ENCODE measurements around the gene LDLRAD4.

LDLRAD4 gene

GRCh38 chr18:13568443-13569392 lies 350.2 kb downstream of the LDLRAD4 start:
- Histone ChIP-seq H4K20me1 (ENCODE audit: insufficient read depth) (no peaks in the 10 kb centered on the region), H2AFZ (ENCODE audit: low read depth) (no peak overlapping the region), H3K4me3 (IDR thresholded peaks at IDR 0.05; ENCODE audit: insufficient read depth, low read depth, low read length) (no peak overlapping the region), H3K9ac (no peak overlapping the region), H3K27me3 (ENCODE audit: insufficient read depth, low read depth) (no peaks in the 10 kb centered on the region), H3K27ac (no peak overlapping the region), H3K4me2 (peak overlapping the region; percentile 26), H3K4me1 (ENCODE audit: low read depth, poor library complexity, severe bottlenecking) (peaks cover 33% of the 10 kb centered on the region), H3K36me3 (ENCODE audit: insufficient read depth) (no peaks in the 10 kb centered on the region), H3K79me2 (ENCODE audit: insufficient read depth, low read depth) (no peaks in the 10 kb centered on the region)
- no peak for TF ChIP-seq CTCF (conservative IDR thresholded peaks at IDR 0.05; ENCODE audit: low read depth, low read length)

GRCh38 chr18:13570216-13570615 lies 351.7 kb downstream of the LDLRAD4 start:
- H3K4me3 ChIP-seq (IDR thresholded peaks at IDR 0.05; ENCODE audit: insufficient read depth, low read depth, low read length) = no peak overlapping the region
- H3K79me2 ChIP-seq (ENCODE audit: insufficient read depth, low read depth) = no peaks in the 10 kb centered on the region
- no peak for TF ChIP-seq CTCF (conservative IDR thresholded peaks at IDR 0.05; ENCODE audit: low read depth, low read length)
- no peaks in the 10 kb centered on the region for H3K36me3 ChIP-seq (ENCODE audit: insufficient read depth)
- H3K9ac ChIP-seq = no peak overlapping the region
- H4K20me1 ChIP-seq (ENCODE audit: insufficient read depth) = no peaks in the 10 kb centered on the region
- peaks cover 33% of the 10 kb centered on the region for H3K4me1 ChIP-seq (ENCODE audit: low read depth, poor library complexity, severe bottlenecking)
- H3K27ac ChIP-seq = no peak overlapping the region
- H3K27me3 ChIP-seq (ENCODE audit: insufficient read depth, low read depth) = no peaks in the 10 kb centered on the region
- no peak overlapping the region for H2AFZ ChIP-seq (ENCODE audit: low read depth)
- H3K4me2 ChIP-seq = no peak overlapping the region

GRCh38 chr18:13570856-13571495 lies 352.4 kb downstream of the LDLRAD4 start:
- Histone ChIP-seq H3K27me3 (ENCODE audit: insufficient read depth, low read depth) (no peaks in the 10 kb centered on the region), H3K4me3 (IDR thresholded peaks at IDR 0.05; ENCODE audit: insufficient read depth, low read depth, low read length) (no peak overlapping the region), H3K9ac (no peak overlapping the region), H3K27ac (no peak overlapping the region), H2AFZ (ENCODE audit: low read depth) (no peak overlapping the region), H3K79me2 (ENCODE audit: insufficient read depth, low read depth) (no peaks in the 10 kb centered on the region), H4K20me1 (ENCODE audit: insufficient read depth) (no peaks in the 10 kb centered on the region), H3K4me2 (no peak overlapping the region), H3K4me1 (ENCODE audit: low read depth, poor library complexity, severe bottlenecking) (peaks cover 33% of the 10 kb centered on the region), H3K36me3 (ENCODE audit: insufficient read depth) (no peaks in the 10 kb centered on the region)
- TF ChIP-seq CTCF (conservative IDR thresholded peaks at IDR 0.05; ENCODE audit: low read depth, low read length) = no peak

- no peak for TF ChIP-seq CTCF (conservative IDR thresholded peaks at IDR 0.05; ENCODE audit: low read depth, low read length)
- no peaks in the 10 kb centered on the region for H3K79me2 ChIP-seq (ENCODE audit: insufficient read depth, low read depth)
These were observed 353.6 kb downstream of the LDLRAD4 start for GRCh38 chr18:13572148-13572547.

More at GRCh38 chr18:13572148-13572547, 353.6 kb downstream of the LDLRAD4 start:
- H3K36me3 ChIP-seq (ENCODE audit: insufficient read depth) = no peaks in the 10 kb centered on the region
- no peaks in the 10 kb centered on the region for H3K27me3 ChIP-seq (ENCODE audit: insufficient read depth, low read depth)
- H3K4me2 ChIP-seq = no peak overlapping the region
- H3K4me3 ChIP-seq (IDR thresholded peaks at IDR 0.05; ENCODE audit: insufficient read depth, low read depth, low read length) = no peak overlapping the region
- no peak overlapping the region for H3K9ac ChIP-seq
- no peak overlapping the region for H3K27ac ChIP-seq
- no peak overlapping the region for H2AFZ ChIP-seq (ENCODE audit: low read depth)
- H4K20me1 ChIP-seq (ENCODE audit: insufficient read depth) = no peaks in the 10 kb centered on the region
- peaks cover 36% of the 10 kb centered on the region for H3K4me1 ChIP-seq (ENCODE audit: low read depth, poor library complexity, severe bottlenecking)
